ENCODE measurements around the gene LIPK.

Gene LIPK

DNA sequence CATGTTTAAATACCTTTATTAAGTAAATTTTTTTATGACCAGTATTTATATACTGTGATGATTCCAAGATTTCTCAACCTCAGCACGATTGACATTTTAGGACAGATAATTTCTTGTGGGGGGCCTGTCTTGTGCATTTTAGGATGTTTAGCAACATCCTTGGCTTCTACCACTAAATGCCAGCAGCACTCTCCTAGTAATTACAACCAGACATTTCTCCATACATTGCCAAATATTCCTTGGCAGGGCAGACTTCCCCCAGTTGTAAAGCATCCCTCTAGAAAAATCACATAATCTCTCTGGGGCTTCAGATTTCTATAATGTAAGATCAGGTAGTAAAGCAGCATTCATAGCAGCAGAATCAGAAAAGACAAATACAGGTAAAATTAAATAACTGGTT, 88.7 kb downstream of the LIPK start:
- DNase-seq (ENCODE audit: low read depth) = peak; percentile 68
- no peak overlapping the region for H3K4me3 ChIP-seq (ENCODE audit: low read length)
- TF ChIP-seq, protein P1, sequence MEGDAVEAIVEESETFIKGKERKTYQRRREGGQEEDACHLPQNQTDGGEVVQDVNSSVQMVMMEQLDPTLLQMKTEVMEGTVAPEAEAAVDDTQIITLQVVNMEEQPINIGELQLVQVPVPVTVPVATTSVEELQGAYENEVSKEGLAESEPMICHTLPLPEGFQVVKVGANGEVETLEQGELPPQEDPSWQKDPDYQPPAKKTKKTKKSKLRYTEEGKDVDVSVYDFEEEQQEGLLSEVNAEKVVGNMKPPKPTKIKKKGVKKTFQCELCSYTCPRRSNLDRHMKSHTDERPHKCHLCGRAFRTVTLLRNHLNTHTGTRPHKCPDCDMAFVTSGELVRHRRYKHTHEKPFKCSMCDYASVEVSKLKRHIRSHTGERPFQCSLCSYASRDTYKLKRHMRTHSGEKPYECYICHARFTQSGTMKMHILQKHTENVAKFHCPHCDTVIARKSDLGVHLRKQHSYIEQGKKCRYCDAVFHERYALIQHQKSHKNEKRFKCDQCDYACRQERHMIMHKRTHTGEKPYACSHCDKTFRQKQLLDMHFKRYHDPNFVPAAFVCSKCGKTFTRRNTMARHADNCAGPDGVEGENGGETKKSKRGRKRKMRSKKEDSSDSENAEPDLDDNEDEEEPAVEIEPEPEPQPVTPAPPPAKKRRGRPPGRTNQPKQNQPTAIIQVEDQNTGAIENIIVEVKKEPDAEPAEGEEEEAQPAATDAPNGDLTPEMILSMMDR (conservative IDR thresholded peaks at IDR 0.05; ENCODE audit: low read length) = no peak

DNA sequence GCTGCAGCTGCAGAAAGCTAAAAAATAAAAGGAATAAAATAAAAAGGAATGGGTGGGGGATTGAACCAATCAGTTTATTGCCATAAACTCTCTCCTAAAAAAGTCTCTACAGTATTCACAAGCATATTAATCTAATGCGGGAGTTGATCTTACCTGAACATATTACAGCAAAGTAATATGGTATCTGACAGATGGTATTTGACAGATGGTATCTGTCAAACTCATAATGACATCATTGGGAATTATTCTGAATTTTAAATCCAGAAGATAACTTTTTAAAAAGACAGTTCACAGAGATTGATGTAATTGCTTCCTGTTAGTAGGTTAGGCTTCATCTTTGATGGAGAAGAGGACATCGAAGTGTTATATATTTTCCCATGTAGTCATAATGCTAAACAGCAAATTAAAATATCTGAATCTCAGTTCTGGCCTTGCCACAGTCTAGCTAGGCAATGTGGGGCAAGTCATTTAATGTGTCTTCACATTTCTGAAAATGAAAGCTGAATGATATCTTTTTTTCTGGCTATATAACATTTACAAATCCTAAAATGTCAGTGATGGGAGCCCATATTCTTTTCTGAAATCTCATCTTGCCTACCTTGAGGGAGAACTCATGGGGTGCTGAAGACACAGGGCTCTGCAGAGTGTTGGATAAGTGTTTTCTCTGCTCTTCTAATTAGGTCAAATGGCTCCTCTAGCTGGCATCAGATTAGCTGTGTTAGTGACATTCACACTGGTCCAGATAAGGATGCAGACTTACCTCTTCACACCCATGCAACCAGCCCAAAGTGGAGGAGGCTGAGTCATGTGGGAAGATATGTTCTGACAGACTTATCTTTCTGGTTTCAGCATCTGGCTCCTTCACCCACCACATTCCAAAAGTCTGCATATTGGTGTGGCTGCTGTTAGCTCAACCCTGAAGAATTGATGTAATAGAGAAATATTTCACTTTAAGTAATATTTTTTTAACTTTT, 94.4 kb downstream of the LIPK start:
- peak; percentile 68 for DNase-seq (ENCODE audit: low read depth)
- TF ChIP-seq, protein P1 (conservative IDR thresholded peaks at IDR 0.05; ENCODE audit: low read length) = no peak
- H3K4me3 ChIP-seq (ENCODE audit: low read length) = no peak overlapping the region

Data from AG10803 (cell line).